NB4 (cell line): ENCODE results near the gene ATXN7L1.

Source experiments
- TF ChIP-seq, protein P1 (sequence below): IDR thresholded peaks from one replicate; pipeline ENCODE4 v1.5.1; 2012; ENCODE audit warnings: low read depth, low read length
- TF ChIP-seq, protein P2 (sequence below): IDR thresholded peaks from 2 replicates; pipeline ENCODE4 v1.6.1; 2011; ENCODE audit warnings: low read depth, low read length

- TF ChIP-seq, protein P1, sequence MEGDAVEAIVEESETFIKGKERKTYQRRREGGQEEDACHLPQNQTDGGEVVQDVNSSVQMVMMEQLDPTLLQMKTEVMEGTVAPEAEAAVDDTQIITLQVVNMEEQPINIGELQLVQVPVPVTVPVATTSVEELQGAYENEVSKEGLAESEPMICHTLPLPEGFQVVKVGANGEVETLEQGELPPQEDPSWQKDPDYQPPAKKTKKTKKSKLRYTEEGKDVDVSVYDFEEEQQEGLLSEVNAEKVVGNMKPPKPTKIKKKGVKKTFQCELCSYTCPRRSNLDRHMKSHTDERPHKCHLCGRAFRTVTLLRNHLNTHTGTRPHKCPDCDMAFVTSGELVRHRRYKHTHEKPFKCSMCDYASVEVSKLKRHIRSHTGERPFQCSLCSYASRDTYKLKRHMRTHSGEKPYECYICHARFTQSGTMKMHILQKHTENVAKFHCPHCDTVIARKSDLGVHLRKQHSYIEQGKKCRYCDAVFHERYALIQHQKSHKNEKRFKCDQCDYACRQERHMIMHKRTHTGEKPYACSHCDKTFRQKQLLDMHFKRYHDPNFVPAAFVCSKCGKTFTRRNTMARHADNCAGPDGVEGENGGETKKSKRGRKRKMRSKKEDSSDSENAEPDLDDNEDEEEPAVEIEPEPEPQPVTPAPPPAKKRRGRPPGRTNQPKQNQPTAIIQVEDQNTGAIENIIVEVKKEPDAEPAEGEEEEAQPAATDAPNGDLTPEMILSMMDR: no peak
- TF ChIP-seq, protein P2, sequence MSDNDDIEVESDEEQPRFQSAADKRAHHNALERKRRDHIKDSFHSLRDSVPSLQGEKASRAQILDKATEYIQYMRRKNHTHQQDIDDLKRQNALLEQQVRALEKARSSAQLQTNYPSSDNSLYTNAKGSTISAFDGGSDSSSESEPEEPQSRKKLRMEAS: no peak
Observed at GRCh38 chr7:105745681-105746330, 130.6 kb downstream of the ATXN7L1 start.
